Pancreas (tissue), 10 donors: ENCODE results near the gene GAR1. TPM values are rescaled to one million over a fixed set of nuclear protein-coding genes. Genes with fewer than 3 reads are reported as not detected.
A peak's percentile ranks its signal among the peaks of the same experiment; 100 is the strongest.

Experiments used
- ATAC-seq, 4 donors: fragments of 200-7000 bp; cut with Tn5 transposase; one replicate each; pipeline versions ENCODE4 v1.8.0 to v1.9.1; 2020; ENCODE audit warnings: mild to moderate bottlenecking in 4 of 4, moderate library complexity in 4 of 4
- DNase-seq, 6 donors: peaks; one replicate each; pipeline ENCODE4 v3.0.0-alpha.2; 2020
- FAIRE-seq: peaks from 2 replicates; lab custom pipeline; 2012; peaks lifted over from hg19 to GRCh38; lab: Jason Lieb, UNC
- H3K27ac ChIP-seq, 4 donors: fragments of 200-600 bp; sonication (generic); 1 replicate in 3 of 4; 2 replicates in 1 of 4; pipeline versions ENCODE4 v1.5.0 to v1.8.0; 2020
- H3K27me3 ChIP-seq, 4 donors: fragments of 200-600 bp; one replicate each; pipeline ENCODE4 v1.8.0; 2021
- H3K36me3 ChIP-seq, 3 donors: fragments of 200-600 bp; sonication (generic) in 1 of 3; one replicate each; pipeline versions ENCODE4 v1.5.0 to v1.8.0; 2020 to 2021
- H3K4me1 ChIP-seq, 3 donors: fragments of 200-600 bp; one replicate each; pipeline ENCODE4 v1.8.0; 2021
- H3K4me3 ChIP-seq, 4 donors: fragments of 200-600 bp; sonication (generic) in 2 of 4; one replicate each; pipeline versions ENCODE4 v1.5.0 to v1.8.0; 2020 to 2021
- H3K9me3 ChIP-seq, 4 donors: fragments of 200-600 bp; one replicate each; pipeline ENCODE4 v1.8.0; 2021
- WGBS, 2 donors: extraction: QIAGEN DNeasy Blood & Tissue Kit; methylation state at CpG; one replicate each; pipeline ENCODE4 v1.1.7; 2013; 5-methylcytosine and 5-hydroxymethylcytosine counted together
- intact Hi-C, 3 donors: fragments of 100-400 bp; cut with DNase I; formaldehyde crosslinking; loops; one replicate each; pipeline versions ENCODE4 v1.11.1 to v1.14.2; 2022
- polyA plus RNA-seq, 2 donors: library from polyadenylated mRNA; stranded (reverse); fragments of 200-250 nt; gene quantifications; one replicate each; pipeline ENCODE4 v1.2.3, GENCODE V29; 2013
- total RNA-seq, 6 donors: library from RNA; stranded (reverse); fragmentation: NEBNext Ultra II Directional in 4 of 6; extraction: Animal tissue kit (Norgen Biotek cat#: 25700) in 4 of 6; gene quantifications; one replicate each; pipeline versions ENCODE4 v1.2.1 to v1.2.4, GENCODE V29; 2021 to 2023
- TF ChIP-seq, protein P1 (sequence below), 4 donors: fragments of 200-600 bp; sonication (generic) in 3 of 4; IDR thresholded peaks; one replicate each; pipeline versions ENCODE4 v1.5.0 to v1.8.0; 2021; ENCODE audit warnings: antibody characterized with exemption in 4 of 4
- donor health status: healthy with polysubstance abuse.
- donor health status: DM: no; HTN: no; CAD: no; lungs with moderate emphysema.
- donor health status: DM: no; HTN: no; CAD: no.
- donor health status: control.
- donor health status: control.
- donor health status: Bipolar disorder and iron deficiency.
- donor health status: DM: yes; HTN: yes; CAD: no.
- donor health status: DM: no; HTN: no; CAD: no.
- donor health status: DM: no; HTN: no; CAD: no.
- donor health status: DM: yes; HTN: yes; CAD: no.

GAR1 gene
- total and polyA plus RNA-seq, 8 donors: 3.2 to 13.4 (median 7.2) TPM

DNA sequence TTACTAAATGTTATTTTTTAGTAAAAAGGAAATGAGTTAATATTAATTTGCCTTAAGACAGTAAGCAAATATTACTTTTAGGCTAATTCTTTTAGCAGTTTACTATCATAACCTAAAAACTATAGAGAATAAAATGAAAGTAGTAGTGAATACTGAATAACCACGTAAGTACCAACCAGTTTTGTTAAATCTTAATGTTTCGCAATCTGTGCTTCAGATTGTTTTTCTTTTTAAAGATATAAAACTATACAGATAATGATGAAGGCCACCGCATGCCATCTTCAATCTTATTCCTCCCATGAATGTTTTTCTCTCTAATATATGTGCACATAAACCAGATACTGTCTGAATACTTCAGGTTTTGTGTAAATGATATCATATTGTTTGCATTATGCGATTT lies 18.2 kb downstream of the GAR1 start:
- TF ChIP-seq, protein P1, sequence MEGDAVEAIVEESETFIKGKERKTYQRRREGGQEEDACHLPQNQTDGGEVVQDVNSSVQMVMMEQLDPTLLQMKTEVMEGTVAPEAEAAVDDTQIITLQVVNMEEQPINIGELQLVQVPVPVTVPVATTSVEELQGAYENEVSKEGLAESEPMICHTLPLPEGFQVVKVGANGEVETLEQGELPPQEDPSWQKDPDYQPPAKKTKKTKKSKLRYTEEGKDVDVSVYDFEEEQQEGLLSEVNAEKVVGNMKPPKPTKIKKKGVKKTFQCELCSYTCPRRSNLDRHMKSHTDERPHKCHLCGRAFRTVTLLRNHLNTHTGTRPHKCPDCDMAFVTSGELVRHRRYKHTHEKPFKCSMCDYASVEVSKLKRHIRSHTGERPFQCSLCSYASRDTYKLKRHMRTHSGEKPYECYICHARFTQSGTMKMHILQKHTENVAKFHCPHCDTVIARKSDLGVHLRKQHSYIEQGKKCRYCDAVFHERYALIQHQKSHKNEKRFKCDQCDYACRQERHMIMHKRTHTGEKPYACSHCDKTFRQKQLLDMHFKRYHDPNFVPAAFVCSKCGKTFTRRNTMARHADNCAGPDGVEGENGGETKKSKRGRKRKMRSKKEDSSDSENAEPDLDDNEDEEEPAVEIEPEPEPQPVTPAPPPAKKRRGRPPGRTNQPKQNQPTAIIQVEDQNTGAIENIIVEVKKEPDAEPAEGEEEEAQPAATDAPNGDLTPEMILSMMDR (IDR thresholded peaks at IDR 0.05): no peak
- Histone ChIP-seq H3K9me3 (no peaks in the 10 kb centered on the region), H3K27ac (no peak overlapping the region), H3K36me3 (no peaks in the 10 kb centered on the region), H3K4me1 (no peaks in the 10 kb centered on the region), H3K27me3 (no peaks in the 10 kb centered on the region), H3K4me3 (no peak overlapping the region)
- intact Hi-C loops: no loop called here
- ATAC-seq (no peak), DNase-seq (no peak), FAIRE-seq (no peak)
- WGBS, 2 donors: 93 to 94% methylated on average over 4 of the region's 4 CpGs

DNA sequence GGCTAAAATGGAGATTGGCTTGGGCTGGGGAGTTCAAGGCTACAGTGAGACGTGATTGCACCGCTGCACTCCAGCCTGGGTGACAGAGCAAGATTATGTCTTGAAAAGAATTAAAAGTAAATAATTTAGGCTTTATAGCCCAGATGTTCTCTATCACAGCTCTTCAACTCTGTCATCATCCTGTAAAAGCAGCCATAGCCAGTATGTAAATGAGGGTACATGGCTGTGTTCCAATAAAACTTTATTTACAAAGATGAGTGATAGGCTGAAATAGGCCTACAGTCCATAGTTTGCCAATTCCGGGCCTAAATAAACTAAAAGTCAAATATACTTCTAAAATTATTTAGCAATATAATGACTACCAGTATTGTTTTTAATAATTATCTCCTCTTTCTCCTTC lies 21.4 kb downstream of the GAR1 start:
- ATAC-seq: no peak
- TF ChIP-seq, protein P1 (IDR thresholded peaks at IDR 0.05): no peak
- FAIRE-seq: no peak
- intact Hi-C loops: no loop called here
- Histone ChIP-seq H3K9me3 (no peaks in the 10 kb centered on the region), H3K36me3 (no peaks in the 10 kb centered on the region), H3K4me3 (no peak overlapping the region), H3K4me1 (no peaks in the 10 kb centered on the region), H3K27me3 (no peaks in the 10 kb centered on the region), H3K27ac (no peak overlapping the region)
- 74 to 80% methylated on average over 3 of the region's 3 CpGs for WGBS, 2 donors
- DNase-seq: no peak

DNA sequence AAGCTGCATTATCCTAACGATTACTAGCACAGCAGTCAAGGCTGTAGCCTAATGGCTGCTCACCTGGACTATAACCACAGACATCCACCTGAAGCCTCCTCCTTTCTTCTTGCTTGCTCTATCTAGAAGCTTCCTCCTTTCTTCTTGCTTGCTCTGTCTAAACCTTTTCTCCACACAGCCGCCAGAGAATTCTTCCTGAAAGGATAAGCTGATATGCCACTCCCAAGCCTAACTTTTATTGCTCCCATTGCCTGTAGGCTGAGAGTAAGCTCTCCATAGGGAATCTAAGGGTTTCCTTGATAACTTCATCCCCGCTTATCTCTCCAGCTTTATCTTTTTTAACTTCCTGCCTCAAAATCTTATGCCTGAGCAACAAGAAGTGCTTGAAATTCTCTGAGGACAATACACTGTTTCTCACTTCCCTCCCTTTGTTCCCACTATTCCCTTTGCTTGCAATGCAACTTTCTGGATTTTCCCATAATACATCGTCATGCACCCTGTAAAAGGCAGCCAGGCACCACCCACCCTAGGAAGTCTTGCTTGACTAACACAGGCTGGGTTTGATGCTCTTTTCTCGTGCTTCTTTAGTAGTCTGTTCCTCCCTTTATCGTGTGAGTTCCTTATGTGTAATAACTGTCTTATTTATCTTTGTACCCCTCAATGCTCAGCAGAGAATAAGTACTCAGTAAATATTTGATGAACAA lies 31.0 kb downstream of the GAR1 start:
- TF ChIP-seq, protein P1 (IDR thresholded peaks at IDR 0.05): no peak
- Histone ChIP-seq H3K4me1 (peaks cover 9 to 26% (median 13%) of the 10 kb centered on the region in 3 donors), H3K27ac (no peak overlapping the region), H3K27me3 (no peaks in the 10 kb centered on the region), H3K4me3 (no peak overlapping the region), H3K9me3 (no peaks in the 10 kb centered on the region), H3K36me3 (no peaks in the 10 kb centered on the region)
- DNase-seq (no peak), ATAC-seq (peak in 1 of 4 donors; percentile 15), FAIRE-seq (no peak)
- intact Hi-C loops: no loop called here
- 31 to 33% methylated on average over 6 of the region's 6 CpGs for WGBS, 2 donors

DNA sequence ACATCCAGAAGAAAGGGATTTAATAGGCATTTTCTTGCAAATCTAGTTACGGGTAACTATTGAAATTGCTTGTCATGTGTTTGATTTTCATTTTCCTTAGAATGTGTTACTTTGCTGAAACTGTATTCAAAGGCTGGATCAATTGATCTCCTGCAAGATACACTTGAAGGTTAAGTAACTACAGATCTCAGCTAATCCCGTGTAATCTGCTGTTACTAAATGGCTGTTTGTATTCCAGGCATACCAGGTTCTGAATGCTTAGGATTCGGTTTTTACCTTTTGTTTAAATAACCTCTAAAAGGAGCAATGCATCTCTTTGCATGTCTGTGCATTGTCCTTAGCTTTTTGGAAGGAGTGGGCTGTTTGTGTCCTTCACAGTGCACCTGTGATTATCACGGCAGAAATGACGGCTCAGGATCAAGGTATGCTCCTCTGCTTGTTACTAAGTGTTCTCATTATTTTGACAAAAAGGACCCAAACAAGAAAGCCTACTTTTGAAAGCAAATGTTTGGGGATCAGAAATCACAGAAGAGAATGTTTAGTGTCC lies 32.4 kb downstream of the GAR1 start, which contains the start of gene LRIT3:
Gene LRIT3 (plus strand): TSS at position 212 of the 547 bp plus-strand sequence. CDS start 95 bp downstream, at position 307.
- TF ChIP-seq, protein P1 (IDR thresholded peaks at IDR 0.05): no peak
- FAIRE-seq: no peak
- ATAC-seq: peak in 3 of 4 donors; percentile 48 to 65 (median 49)
- no peak for DNase-seq
- Histone ChIP-seq H3K27me3 (no peaks in the 10 kb centered on the region), H3K9me3 (no peaks in the 10 kb centered on the region), H3K4me3 (no peak within 1 kb of the TSS), H3K4me1 (peaks cover 9 to 26% (median 13%) of the 10 kb centered on the region in 3 donors), H3K27ac (no peak within 1 kb of the TSS), H3K36me3 (no peaks in the 10 kb centered on the region)
- intact Hi-C loops: no loop called here
- WGBS, 2 donors: 24 to 28% methylated on average over 5 of the region's 5 CpGs

DNA sequence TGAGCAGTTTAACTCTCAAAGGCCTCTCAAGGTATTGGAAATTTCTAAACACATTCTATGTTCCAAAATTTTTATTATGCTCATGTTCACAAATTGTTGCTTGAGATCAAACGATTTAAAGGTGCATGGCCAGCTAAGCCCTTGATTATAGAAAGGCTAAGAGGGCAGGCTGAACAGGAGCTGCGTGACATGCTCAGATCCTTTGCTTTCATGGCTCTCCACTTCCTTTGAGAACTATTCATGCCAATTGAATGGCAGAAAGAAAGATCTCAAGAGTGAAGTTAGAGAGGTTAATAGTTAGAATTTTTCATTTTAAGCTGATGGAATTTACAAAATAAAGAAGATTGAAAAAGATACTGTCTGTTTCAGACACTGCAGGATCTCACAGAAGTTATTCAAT lies 32.9 kb downstream of the GAR1 start:
- no peak overlapping the region for H3K27ac ChIP-seq
- WGBS, 2 donors: 35 to 43% methylated on average over 2 of the region's 2 CpGs
- no peaks in the 10 kb centered on the region for H3K36me3 ChIP-seq
- no peak for FAIRE-seq
- ATAC-seq: peak in 3 of 4 donors; percentile 17 to 51 (median 40)
- intact Hi-C loops: no loop called here
- no peaks in the 10 kb centered on the region for H3K9me3 ChIP-seq
- DNase-seq: no peak
- H3K4me3 ChIP-seq: no peak overlapping the region
- TF ChIP-seq, protein P1 (IDR thresholded peaks at IDR 0.05): no peak
- H3K27me3 ChIP-seq: no peaks in the 10 kb centered on the region
- peaks cover 9 to 26% (median 13%) of the 10 kb centered on the region in 3 donors for H3K4me1 ChIP-seq
